H1 (cell line): ENCODE results near the gene APC2. TPM values are rescaled to one million over a fixed set of nuclear protein-coding genes. Genes with fewer than 3 reads are reported as not detected.

ENCODE experiments used
- CTCF ChIA-PET: fragments of 300-600 bp; sonication (Branson Sonifier 250); formaldehyde crosslinking; loops from one replicate; lab custom pipeline; 2021; ENCODE audit not compliant: partially characterized antibody; lab: Charles Lee
- POLR2A ChIA-PET: fragments of 300-600 bp; sonication (Branson Sonifier 250); formaldehyde crosslinking; loops from one replicate; lab custom pipeline; 2021; ENCODE audit warnings: inconsistent platforms; ENCODE audit not compliant: partially characterized antibody; lab: Charles Lee
- DNase-seq, 2 experiments: peaks; one replicate each; pipeline versions ENCODE4 v3.0.0 to v3.0.0-alpha.2; 2010 to 2022; ENCODE audit warnings: low spot score in 2 of 2, low read depth in 1 of 2, mixed read lengths in 1 of 2
- FAIRE-seq: peaks from 2 replicates; lab custom pipeline; 2011; peaks lifted over from hg19 to GRCh38; lab: Jason Lieb, UNC
- H2AFZ ChIP-seq: 2 replicates; pipeline ENCODE4 v1.8.1; 2012; ENCODE audit warnings: low read length, inconsistent platforms
- H2AK5ac ChIP-seq: 2 replicates; pipeline ENCODE4 v1.6.1; 2013; ENCODE audit warnings: low read depth, low read length
- H2BK120ac ChIP-seq: replicated peaks from 2 replicates; pipeline ENCODE3; 2013; ENCODE audit warnings: low read depth, low read length, inconsistent platforms
- H2BK12ac ChIP-seq: 2 replicates; pipeline ENCODE4 v1.6.1; 2013; ENCODE audit warnings: low read depth, low read length
- H2BK15ac ChIP-seq: 2 replicates; pipeline ENCODE4 v1.6.1; 2013; ENCODE audit warnings: low read length
- H2BK20ac ChIP-seq: 2 replicates; pipeline ENCODE4 v1.6.1; 2013; ENCODE audit warnings: low read length
- H2BK5ac ChIP-seq: 2 replicates; pipeline ENCODE4 v1.6.1; 2013; ENCODE audit warnings: low read depth, low read length
- H3K14ac ChIP-seq: 2 replicates; pipeline ENCODE4 v1.6.1; 2013; ENCODE audit warnings: inconsistent platforms; ENCODE audit not compliant: insufficient read length
- H3K18ac ChIP-seq: 2 replicates; pipeline ENCODE4 v1.6.1; 2013; ENCODE audit warnings: low read length; ENCODE audit errors: extremely low read depth
- H3K23ac ChIP-seq: 2 replicates; pipeline ENCODE4 v1.6.1; 2013; ENCODE audit warnings: inconsistent platforms; ENCODE audit not compliant: insufficient read length
- H3K23me2 ChIP-seq: 2 replicates; pipeline ENCODE4 v1.6.1; 2013; ENCODE audit warnings: low read depth, low read length
- H3K27ac ChIP-seq: 2 replicates; pipeline ENCODE4 v1.6.1; 2011; ENCODE audit warnings: low read depth, low read length, inconsistent platforms
- H3K27me3 ChIP-seq, 4 experiments: replicated peaks in 1 of 4; 1 replicate in 1 of 4; 2 replicates in 3 of 4; pipeline versions ENCODE4 v1.6.1 to v1.8.1; 2011 to 2013; ENCODE audit warnings: low read length in 3 of 4, mild to moderate bottlenecking in 3 of 4, inconsistent platforms in 2 of 4, mixed read lengths in 2 of 4, moderate library complexity in 1 of 4; ENCODE audit not compliant: control insufficient read depth in 3 of 4, insufficient read depth in 3 of 4; ENCODE audit errors: extremely low read depth in 1 of 4
- H3K36me3 ChIP-seq, 4 experiments: 2 replicates each; pipeline versions ENCODE4 v1.6.1 to v1.8.1; 2011 to 2013; ENCODE audit warnings: mild to moderate bottlenecking in 4 of 4, low read length in 3 of 4, moderate library complexity in 2 of 4, control low read depth in 1 of 4, inconsistent platforms in 1 of 4; ENCODE audit not compliant: insufficient read depth in 4 of 4, control insufficient read depth in 2 of 4
- H3K4ac ChIP-seq: replicated peaks from 2 replicates; pipeline ENCODE3; 2013; ENCODE audit warnings: low read length, low read depth, mixed read lengths, inconsistent platforms; ENCODE audit not compliant: insufficient read length
- H3K4me1 ChIP-seq, 4 experiments: replicated peaks in 1 of 4; 1 replicate in 1 of 4; 2 replicates in 3 of 4; pipeline versions ENCODE4 v1.6.1 to v1.8.1; 2011 to 2013; ENCODE audit warnings: low read length in 3 of 4, inconsistent platforms in 2 of 4, mixed read lengths in 1 of 4; ENCODE audit not compliant: insufficient read depth in 4 of 4, control insufficient read depth in 3 of 4
- H3K4me2 ChIP-seq, 2 experiments: 2 replicates each; pipeline versions ENCODE4 v1.6.1 to v1.8.1; 2011 to 2013; ENCODE audit warnings: low read depth in 2 of 2, low read length in 2 of 2, control low read depth in 1 of 2, inconsistent platforms in 1 of 2, mild to moderate bottlenecking in 1 of 2; ENCODE audit not compliant: insufficient read depth in 1 of 2
- H3K4me3 ChIP-seq, 4 experiments: fragments of 200-600, 300-600 bp in 1 of 4; sonication (generic), shearing (Covaris generic), sonication (Bioruptor Twin) in 1 of 4; 2 replicates each; pipeline versions ENCODE4 v1.5.1 to v1.8.1; 2011 to 2016; ENCODE audit warnings: low read length in 4 of 4, low read depth in 3 of 4, control low read depth in 2 of 4, inconsistent platforms in 2 of 4, mild to moderate bottlenecking in 2 of 4, mixed read lengths in 1 of 4, moderate library complexity in 1 of 4; ENCODE audit not compliant: insufficient read depth in 2 of 4; ENCODE audit errors: extremely low read depth in 1 of 4
- H3K56ac ChIP-seq: replicated peaks from 2 replicates; pipeline ENCODE3; 2013; ENCODE audit warnings: low read depth, mild to moderate bottlenecking, mixed read lengths, low read length, inconsistent platforms; ENCODE audit not compliant: insufficient read length
- H3K79me1 ChIP-seq: 2 replicates; pipeline ENCODE4 v1.6.1; 2013; ENCODE audit warnings: low read depth, low read length, control low read depth
- H3K79me2 ChIP-seq, 2 experiments: 2 replicates each; pipeline versions ENCODE4 v1.6.1 to v1.8.1; 2012 to 2013; ENCODE audit warnings: low read length in 2 of 2, mild to moderate bottlenecking in 2 of 2, inconsistent platforms in 1 of 2; ENCODE audit not compliant: insufficient read depth in 2 of 2, control insufficient read depth in 1 of 2
- H3K9ac ChIP-seq, 4 experiments: replicated peaks in 1 of 4; 1 replicate in 1 of 4; 2 replicates in 3 of 4; pipeline versions ENCODE4 v1.6.1 to v1.8.1; 2011 to 2013; ENCODE audit warnings: low read depth in 3 of 4, low read length in 3 of 4, control low read depth in 2 of 4, mild to moderate bottlenecking in 2 of 4, moderate library complexity in 2 of 4, inconsistent platforms in 1 of 4; ENCODE audit errors: extremely low read depth in 1 of 4
- H3K9me3 ChIP-seq, 2 experiments: 2 replicates each; pipeline versions ENCODE4 v1.6.1 to v1.8.1; 2012 to 2013; ENCODE audit warnings: mild to moderate bottlenecking in 2 of 2, moderate library complexity in 2 of 2, control low read depth in 1 of 2, inconsistent platforms in 1 of 2, low read depth in 1 of 2, low read length in 1 of 2, mixed read lengths in 1 of 2; ENCODE audit not compliant: insufficient read depth in 2 of 2
- H4K20me1 ChIP-seq, 2 experiments: replicated peaks in 1 of 2; 2 replicates each; pipeline versions ENCODE3 to v1.8.1; 2011 to 2013; ENCODE audit warnings: inconsistent platforms in 2 of 2, low read length in 2 of 2, mild to moderate bottlenecking in 1 of 2; ENCODE audit not compliant: insufficient read depth in 2 of 2, control insufficient read depth in 1 of 2
- H4K5ac ChIP-seq: 2 replicates; pipeline ENCODE4 v1.6.1; 2013; ENCODE audit warnings: low read length, low read depth, mixed read lengths, inconsistent platforms; ENCODE audit not compliant: insufficient read length
- H4K8ac ChIP-seq: 2 replicates; pipeline ENCODE4 v1.8.0; 2013; ENCODE audit warnings: mild to moderate bottlenecking, moderate library complexity, low read length, inconsistent platforms; ENCODE audit not compliant: insufficient read depth; ENCODE audit errors: extremely low read depth
- H4K91ac ChIP-seq: replicated peaks from 2 replicates; pipeline ENCODE3; 2013; ENCODE audit warnings: low read length, mixed read lengths, inconsistent platforms; ENCODE audit not compliant: insufficient read length
- WGBS, 2 experiments: shearing (Covaris generic) in 1 of 2; methylation state at CpG; one replicate each; pipeline versions ENCODE4 v1.1.6 to v1.1.7; 2013 to 2015; ENCODE audit warnings: low lambda C conversion rate in 2 of 2, mixed read lengths in 2 of 2, inconsistent platforms in 1 of 2, low coverage in 1 of 2, missing lambda C conversion rate in 1 of 2; ENCODE audit not compliant: insufficient replicate concordance in 2 of 2, insufficient coverage in 1 of 2, insufficient read length in 1 of 2; ENCODE audit errors: extremely low coverage in 1 of 2, missing lambda C conversion rate in 1 of 2; 5-methylcytosine and 5-hydroxymethylcytosine counted together
- polyA plus RNA-seq, 7 experiments: library from polyadenylated mRNA; depleted of rRNA in 3 of 7; stranded (reverse) in 5 of 7; unstranded in 2 of 7; fragments of >200 nt in 5 of 7; fragments of 200-250 nt in 2 of 7; gene quantifications; 1 replicate in 5 of 7; 2 replicates in 1 of 7; 4 replicates in 1 of 7; pipeline versions ENCODE4 v1.2.1 to v1.2.3, GENCODE V29; 2011 to 2013; ENCODE audit warnings: missing spikeins in 2 of 7, mixed read lengths in 2 of 7
- total RNA-seq: library from RNA; stranded (reverse); fragmentation: NEBNext Ultra II Directional; extraction: Animal tissue kit (Norgen Biotek cat#: 25700); gene quantifications from 2 replicates; pipeline ENCODE4 v1.2.1, GENCODE V29; 2021
- TF ChIP-seq, protein P1 (sequence below): IDR thresholded peaks from 2 replicates; pipeline ENCODE4 v1.6.1; 2012; ENCODE audit warnings: inconsistent platforms

APC2 gene
- total and polyA plus RNA-seq, 2 of the 8 experiments (the other 6 are each of a cell fraction or from before 2014, with no cell fraction given), result 1.3 to 4.1 TPM

DNA sequence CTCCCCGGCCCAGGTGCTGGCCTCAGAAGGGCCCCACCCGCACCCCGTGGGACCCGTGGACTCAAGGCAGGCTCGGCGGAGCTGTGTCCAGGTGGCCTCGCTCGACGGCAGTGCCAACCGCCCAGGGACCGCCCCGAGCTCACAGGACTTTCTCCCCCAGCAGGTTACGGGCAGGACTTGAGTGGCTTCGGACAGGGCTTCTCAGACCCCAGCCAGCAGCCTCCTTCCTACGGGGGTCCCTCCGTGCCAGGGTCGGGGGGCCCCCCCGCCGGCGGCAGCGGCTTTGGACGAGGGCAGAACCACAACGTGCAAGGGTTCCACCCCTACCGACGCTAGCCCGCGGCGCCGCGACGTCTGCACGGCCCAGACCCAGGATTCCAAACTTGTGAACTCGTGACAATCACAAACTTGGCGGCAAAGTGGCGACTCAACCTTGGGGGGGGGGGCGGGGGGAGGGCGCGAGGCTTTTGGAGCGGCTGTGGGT is 15.3 kb upstream of the APC2 start:
- Histone ChIP-seq H3K9ac (no peak overlapping the region), H3K79me2 (peaks cover 2 to 14% of the 10 kb centered on the region in 2 experiments; a peak in 3 of 4 replicates), H3K79me1 (peaks cover 2% of the 10 kb centered on the region; the same call in 1 of the 2 replicates), H3K4me2 (no peak overlapping the region), H2BK15ac (no peak overlapping the region), H2BK20ac (no peak overlapping the region), H3K4ac (no peak overlapping the region), H3K56ac (no peak overlapping the region), H4K20me1 (peaks cover 17 to 27% of the 10 kb centered on the region in 2 experiments), H4K91ac (no peak overlapping the region), H2AFZ (no peak overlapping the region), H3K4me1 (peaks cover 0 to 3% (median 2%) of the 10 kb centered on the region in 4 experiments; a peak in 3 of 7 replicates), H3K14ac (no peak overlapping the region), H3K36me3 (peaks cover 22 to 51% (median 37%) of the 10 kb centered on the region in 4 experiments; a peak in 7 of 8 replicates), H2BK120ac (no peak overlapping the region), H2BK12ac (no peak overlapping the region), H4K5ac (no peak overlapping the region), H3K23me2 (peaks cover 2% of the 10 kb centered on the region; the same call in 1 of the 2 replicates), H4K8ac (peak overlapping the region; percentile 57; the same call in 1 of the 2 replicates), H2AK5ac (no peak overlapping the region), H3K4me3 (no peak overlapping the region), H3K18ac (no peak overlapping the region), H2BK5ac (no peak overlapping the region), H3K9me3 (no peaks in the 10 kb centered on the region), H3K23ac (no peak overlapping the region), H3K27me3 (no peaks in the 10 kb centered on the region), H3K27ac (no peak overlapping the region)
- WGBS, 2 experiments, result 96% methylated on average over 35 of the region's 39 CpGs; no CpG with 5 or more reads in 1 of the 2 experiments
- DNase-seq, result no peak
- TF ChIP-seq, protein P1, sequence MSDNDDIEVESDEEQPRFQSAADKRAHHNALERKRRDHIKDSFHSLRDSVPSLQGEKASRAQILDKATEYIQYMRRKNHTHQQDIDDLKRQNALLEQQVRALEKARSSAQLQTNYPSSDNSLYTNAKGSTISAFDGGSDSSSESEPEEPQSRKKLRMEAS, result no peak
- ChIA-PET POLR2A (interaction anchor here (0.7 to 3.8 kb wide), 4 partner anchors 10 to 166 kb away, joined by 3 to 24 read pairs (median 4); partner anchors contain the start of gene CIRBP), CTCF (interaction anchor here (1.0 kb wide), 1 partner anchor 18 kb away, joined by 3 read pairs; no protein-coding TSS in a partner anchor)
- FAIRE-seq, result no peak
